Astrocyte (in vitro differentiated cells and primary cell): ENCODE results near the gene DHDH.

Experiments
- EZH2 ChIP-seq: IDR thresholded peaks from 2 replicates; pipeline ENCODE4 v1.6.1; 2012; ENCODE audit warnings: mild to moderate bottlenecking, low read length, inconsistent platforms; ENCODE audit not compliant: insufficient read depth
- TF ChIP-seq, protein P1 (sequence below): IDR thresholded peaks from 2 replicates; pipeline ENCODE4 v1.5.1; 2011; ENCODE audit warnings: low read depth, mild to moderate bottlenecking, inconsistent platforms, low read length, moderate library complexity; ENCODE audit not compliant: insufficient read depth

DNA sequence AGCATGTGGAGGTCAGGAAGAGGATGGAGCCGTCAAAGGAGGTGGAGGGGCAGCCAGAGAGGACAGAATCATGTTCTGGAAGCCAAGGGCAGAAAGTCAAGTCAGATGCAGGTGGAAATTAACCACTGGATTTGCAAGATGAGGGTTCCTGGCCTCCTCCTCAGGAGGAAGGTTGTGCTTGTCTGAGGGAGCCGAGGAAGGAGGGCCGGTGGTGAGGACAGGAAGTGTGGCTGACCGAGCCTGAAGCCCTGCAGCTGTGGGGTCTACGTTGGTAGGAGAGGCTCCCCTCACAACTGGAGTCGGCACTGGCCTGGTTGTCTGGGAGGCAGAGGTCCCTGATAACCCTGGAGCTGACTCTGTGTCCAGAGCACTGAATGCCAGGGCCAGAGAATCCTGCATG, 15.4 kb upstream of the DHDH start:
- TF ChIP-seq EZH2 = no peak
- TF ChIP-seq, protein P1, sequence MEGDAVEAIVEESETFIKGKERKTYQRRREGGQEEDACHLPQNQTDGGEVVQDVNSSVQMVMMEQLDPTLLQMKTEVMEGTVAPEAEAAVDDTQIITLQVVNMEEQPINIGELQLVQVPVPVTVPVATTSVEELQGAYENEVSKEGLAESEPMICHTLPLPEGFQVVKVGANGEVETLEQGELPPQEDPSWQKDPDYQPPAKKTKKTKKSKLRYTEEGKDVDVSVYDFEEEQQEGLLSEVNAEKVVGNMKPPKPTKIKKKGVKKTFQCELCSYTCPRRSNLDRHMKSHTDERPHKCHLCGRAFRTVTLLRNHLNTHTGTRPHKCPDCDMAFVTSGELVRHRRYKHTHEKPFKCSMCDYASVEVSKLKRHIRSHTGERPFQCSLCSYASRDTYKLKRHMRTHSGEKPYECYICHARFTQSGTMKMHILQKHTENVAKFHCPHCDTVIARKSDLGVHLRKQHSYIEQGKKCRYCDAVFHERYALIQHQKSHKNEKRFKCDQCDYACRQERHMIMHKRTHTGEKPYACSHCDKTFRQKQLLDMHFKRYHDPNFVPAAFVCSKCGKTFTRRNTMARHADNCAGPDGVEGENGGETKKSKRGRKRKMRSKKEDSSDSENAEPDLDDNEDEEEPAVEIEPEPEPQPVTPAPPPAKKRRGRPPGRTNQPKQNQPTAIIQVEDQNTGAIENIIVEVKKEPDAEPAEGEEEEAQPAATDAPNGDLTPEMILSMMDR = no peak
